Activated CD8-positive, alpha-beta T cell treated with anti-CD3 and anti-CD28 coated beads for 36 hours (primary cell): Measurements from ENCODE around the gene CCDC82. TPM values are rescaled to one million over a fixed set of nuclear protein-coding genes. Genes with fewer than 3 reads are reported as not detected.

Source experiments
- ATAC-seq: fragments of 200-7000 bp; cut with Tn5 transposase; one replicate; pipeline ENCODE4 v1.10.0; 2021; ENCODE audit warnings: mild to moderate bottlenecking, moderate library complexity
- CTCF ChIA-PET: fragments of 350-600 bp; sonication (Branson Sonifier 250); formaldehyde crosslinking; loops from one replicate; lab custom pipeline; 2021; ENCODE audit warnings: antibody characterized with exemption; lab: Charles Lee
- POLR2A ChIA-PET: fragments of 350-600 bp; sonication (Branson Sonifier 250); formaldehyde crosslinking; loops from one replicate; lab custom pipeline; 2021; ENCODE audit warnings: antibody characterized with exemption; lab: Charles Lee
- DNase-seq: peaks from one replicate; pipeline ENCODE4 v3.0.0-alpha.2; 2020
- H3K27ac Mint-ChIP-seq: one replicate; pipeline ENCODE4 v1.8.0; 2021; ENCODE audit warnings: mild to moderate bottlenecking, mixed read lengths
- H3K27me3 Mint-ChIP-seq: one replicate; pipeline ENCODE4 v1.8.0; 2021; ENCODE audit warnings: mixed read lengths
- H3K36me3 Mint-ChIP-seq: one replicate; pipeline ENCODE4 v1.8.0; 2021; ENCODE audit warnings: low read depth, mixed read lengths
- H3K4me1 Mint-ChIP-seq: one replicate; pipeline ENCODE4 v1.8.0; 2021; ENCODE audit warnings: low read depth, mixed read lengths
- H3K4me3 Mint-ChIP-seq: one replicate; pipeline ENCODE4 v1.8.0; 2021; ENCODE audit warnings: mild to moderate bottlenecking, moderate library complexity, mixed read lengths
- H3K9me3 Mint-ChIP-seq: one replicate; pipeline ENCODE4 v1.8.0; 2021; ENCODE audit warnings: mixed read lengths
- CTCF ChIP-seq: fragments of 200-600 bp; IDR thresholded peaks from one replicate; pipeline ENCODE4 v1.8.0; 2022; ENCODE audit warnings: antibody characterized with exemption, mild to moderate bottlenecking
- intact Hi-C: fragments of 100-400 bp; cut with micrococcal nuclease; formaldehyde crosslinking; loops from one replicate; pipeline ENCODE4 v1.10.0; 2022
- total RNA-seq, 2 experiments: library from RNA; stranded (reverse); gene quantifications; one replicate each; pipeline ENCODE4 v1.2.3, GENCODE V29; 2021

Gene CCDC82
- total RNA-seq, 2 experiments from 2014 or later: 25.3 to 27.0 TPM

GRCh38 chr11:96332126-96332771, 57.5 kb downstream of the CCDC82 start:
- Mint-ChIP-seq H3K9me3 (no peaks in the 10 kb centered on the region), H3K36me3 (peaks cover 40% of the 10 kb centered on the region), H3K27ac (peak overlapping the region; percentile 57), H3K4me1 (peaks cover 78% of the 10 kb centered on the region), H3K4me3 (no peak overlapping the region), H3K27me3 (no peaks in the 10 kb centered on the region)
- intact Hi-C loops: no loop called here
- no peak for TF ChIP-seq CTCF
- CTCF ChIA-PET: interaction anchor here (0.9 to 4.1 kb wide), 4 partner anchors 10 to 143 kb away, joined by 3 to 26 read pairs (median 4); partner anchors contain the start of gene MAML2
- POLR2A ChIA-PET: interaction anchor here (0.6 to 1.6 kb wide), 8 partner anchors 9 to 117 kb away, joined by 3 to 5 read pairs (median 3); no protein-coding TSS in a partner anchor
- ATAC-seq: no peak
- no peak for DNase-seq

DNA sequence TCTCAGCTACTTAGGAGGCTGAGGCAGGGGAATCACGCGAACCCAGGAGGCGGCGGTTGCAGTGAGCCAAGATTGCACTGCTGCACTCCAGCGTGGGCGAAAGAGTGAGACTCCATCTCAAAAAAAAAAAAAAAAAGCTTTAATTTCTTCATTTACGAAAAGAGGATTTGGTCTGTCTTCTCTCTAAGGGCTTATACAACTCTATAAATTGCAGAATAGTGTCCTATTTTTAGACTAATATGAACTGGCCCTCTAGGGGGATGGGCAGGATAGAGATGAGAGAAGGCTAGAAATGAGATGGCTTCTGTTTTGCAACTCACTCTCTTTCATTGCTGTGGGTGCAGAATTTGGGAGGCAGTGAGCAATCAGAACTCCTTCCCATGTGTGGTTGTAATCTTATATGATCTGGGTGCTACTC, 58.0 kb downstream of the CCDC82 start:
- Mint-ChIP-seq H3K27ac (peak overlapping the region; percentile 57), H3K9me3 (no peaks in the 10 kb centered on the region), H3K36me3 (peaks cover 44% of the 10 kb centered on the region), H3K4me1 (peaks cover 76% of the 10 kb centered on the region), H3K27me3 (no peaks in the 10 kb centered on the region), H3K4me3 (no peak overlapping the region)
- intact Hi-C loops: no loop called here
- DNase-seq (no peak), ATAC-seq (no peak)
- POLR2A ChIA-PET: interaction anchor here (0.6 to 1.6 kb wide), 5 partner anchors 13 to 117 kb away, joined by 3 to 5 read pairs (median 3); no protein-coding TSS in a partner anchor
- TF ChIP-seq CTCF: no peak
- CTCF ChIA-PET: interaction anchor here (0.8 to 4.1 kb wide), 4 partner anchors 10 to 143 kb away, joined by 3 to 26 read pairs (median 3); partner anchors contain the start of gene MAML2

DNA sequence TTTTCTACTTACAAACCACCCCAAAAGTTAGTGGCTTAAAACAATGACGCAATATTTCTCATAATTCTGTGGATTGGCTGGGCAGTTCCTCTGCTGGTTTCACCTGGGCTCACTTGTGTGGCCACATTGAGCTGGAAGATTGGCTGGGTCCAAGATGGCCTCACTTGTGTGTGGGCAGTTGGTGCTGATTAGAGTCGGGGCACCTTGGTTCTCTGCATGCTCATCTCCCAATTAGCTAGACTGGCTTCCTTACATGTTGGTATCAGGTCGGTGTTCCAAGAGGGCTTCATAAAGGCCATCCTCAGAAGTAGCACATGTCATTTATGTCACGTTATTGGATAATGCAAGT, 59.2 kb downstream of the CCDC82 start:
- ChIA-PET POLR2A (interaction anchor here (1.0 kb wide), 2 partner anchors 8 to 10 kb away, joined by 3 to 4 read pairs; no protein-coding TSS in a partner anchor), CTCF (interaction anchor here (0.7 to 4.1 kb wide), 2 partner anchors 12 to 64 kb away, joined by 3 to 26 read pairs; partner anchors contain the start of gene MAML2)
- Mint-ChIP-seq H3K27me3 (no peaks in the 10 kb centered on the region), H3K4me3 (no peak overlapping the region), H3K36me3 (peaks cover 41% of the 10 kb centered on the region), H3K9me3 (no peaks in the 10 kb centered on the region), H3K4me1 (peaks cover 76% of the 10 kb centered on the region), H3K27ac (peak overlapping the region; percentile 79)
- no peak for DNase-seq
- no peak for TF ChIP-seq CTCF
- ATAC-seq: no peak
- intact Hi-C loops: no loop called here

DNA sequence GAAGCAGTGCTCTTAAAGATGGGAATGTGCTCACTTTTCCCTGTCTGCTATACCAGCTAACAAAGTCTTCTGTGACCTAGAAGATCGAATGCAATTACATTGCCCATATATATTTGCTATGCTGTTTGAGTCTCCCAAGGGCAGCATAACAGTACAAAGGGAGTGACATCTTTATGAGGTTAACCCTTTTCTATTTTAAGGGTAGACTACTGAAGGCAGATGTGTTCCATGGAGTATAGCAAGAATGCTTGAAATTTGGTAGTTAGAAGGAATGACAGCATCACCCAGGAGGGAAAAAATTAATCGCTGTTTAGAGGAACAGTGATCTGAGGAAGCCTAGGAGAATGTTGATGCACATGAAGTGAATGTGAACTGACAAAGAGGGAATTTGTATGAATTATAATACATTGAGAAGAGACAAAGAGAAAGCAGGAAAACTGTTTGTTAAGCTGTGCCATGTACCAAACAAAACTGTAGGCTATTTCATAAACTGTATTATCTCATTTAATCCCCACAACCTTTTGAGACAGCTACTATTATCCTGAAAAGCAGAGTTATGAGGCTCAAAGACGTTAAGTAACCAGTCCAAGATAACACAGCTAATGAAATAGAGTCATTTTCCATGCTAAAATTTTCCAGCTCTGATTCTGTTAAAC, 59.7 kb downstream of the CCDC82 start:
- TF ChIP-seq CTCF: no peak
- H3K4me1 Mint-ChIP-seq: peaks cover 77% of the 10 kb centered on the region
- POLR2A ChIA-PET: interaction anchor here (1.0 kb wide), 2 partner anchors 7 to 10 kb away, joined by 3 to 4 read pairs; no protein-coding TSS in a partner anchor
- H3K4me3 Mint-ChIP-seq: no peak overlapping the region
- H3K9me3 Mint-ChIP-seq: no peaks in the 10 kb centered on the region
- intact Hi-C loops: no loop called here
- ATAC-seq (peak; percentile 29), DNase-seq (no peak)
- H3K27me3 Mint-ChIP-seq: no peaks in the 10 kb centered on the region
- peak overlapping the region; percentile 79 for H3K27ac Mint-ChIP-seq
- CTCF ChIA-PET: interaction anchor here (0.7 to 4.1 kb wide), 2 partner anchors 12 to 64 kb away, joined by 3 to 26 read pairs; partner anchors contain the start of gene MAML2
- peaks cover 40% of the 10 kb centered on the region for H3K36me3 Mint-ChIP-seq
